GM12878 (cell line): ENCODE results near the gene TTC39B.

ENCODE experiments used
- BMI1 ChIP-seq: fragments of 450-650 bp; IDR thresholded peaks from 2 replicates; pipeline ENCODE4 v1.6.1; 2016; ENCODE audit warnings: mild to moderate bottlenecking, moderate library complexity, borderline replicate concordance
- FOXK2 ChIP-seq: fragments of 450-650 bp; IDR thresholded peaks from 2 replicates; pipeline ENCODE4 v1.6.1; 2017; ENCODE audit warnings: mild to moderate bottlenecking, moderate library complexity
- HDGF ChIP-seq: fragments of 450-650 bp; IDR thresholded peaks from 2 replicates; pipeline ENCODE4 v1.6.1; 2016; ENCODE audit warnings: antibody characterized with exemption
- JUND ChIP-seq: IDR thresholded peaks from 2 replicates; pipeline ENCODE4 v1.6.1; 2012; ENCODE audit warnings: low read depth, mild to moderate bottlenecking, low read length, improper control_type of control experiment, moderate library complexity
- MEF2A ChIP-seq: IDR thresholded peaks from 2 replicates; pipeline ENCODE4 v1.6.1; 2011; ENCODE audit warnings: low read depth, mild to moderate bottlenecking, low read length, moderate library complexity; ENCODE audit not compliant: insufficient read depth
- NBN ChIP-seq: fragments of 450-650 bp; IDR thresholded peaks from 2 replicates; pipeline ENCODE4 v1.6.1; 2016
- SPI1 ChIP-seq: IDR thresholded peaks from 2 replicates; pipeline ENCODE4 v1.6.1; 2011; ENCODE audit warnings: low read depth, mild to moderate bottlenecking, low read length, moderate library complexity, borderline replicate concordance; ENCODE audit not compliant: insufficient read depth
- SRF ChIP-seq, 2 experiments: IDR thresholded peaks; 2 replicates each; pipeline ENCODE4 v1.6.1; 2011; ENCODE audit warnings: low read depth in 2 of 2, low read length in 2 of 2, mild to moderate bottlenecking in 1 of 2, moderate library complexity in 1 of 2
- SUPT20H ChIP-seq: IDR thresholded peaks from 2 replicates; pipeline ENCODE4 v1.6.1; 2011; ENCODE audit warnings: low read depth, mild to moderate bottlenecking, low read length, moderate library complexity, borderline replicate concordance; ENCODE audit not compliant: control insufficient read depth
- TAF1 ChIP-seq: IDR thresholded peaks from 2 replicates; pipeline ENCODE4 v1.6.1; 2011; ENCODE audit warnings: mild to moderate bottlenecking, low read depth, low read length, borderline replicate concordance
- TF ChIP-seq, protein P1 (sequence below): fragments of 450-650 bp; IDR thresholded peaks from 2 replicates; pipeline ENCODE4 v1.6.1; 2018; ENCODE audit warnings: borderline replicate concordance, mild to moderate bottlenecking; ENCODE audit not compliant: partially characterized antibody
- TF ChIP-seq, protein P2 (sequence below): fragments of 150-350 bp; IDR thresholded peaks from 2 replicates; pipeline ENCODE4 v1.6.1; 2016; ENCODE audit warnings: low read depth, low read length
- TF ChIP-seq, protein P3 (sequence below), 3 experiments: IDR thresholded peaks in 2 of 3; conservative IDR thresholded peaks in 1 of 3; 2 replicates each; pipeline ENCODE4 v1.5.1; 2011; ENCODE audit warnings: low read depth in 3 of 3, low read length in 3 of 3, mild to moderate bottlenecking in 3 of 3, control low read depth in 2 of 3, moderate library complexity in 2 of 3, inconsistent platforms in 1 of 3, mixed read lengths in 1 of 3; ENCODE audit not compliant: control insufficient read depth in 2 of 3, insufficient read depth in 1 of 3; ENCODE audit errors: extremely low read depth in 1 of 3
- TF ChIP-seq, protein P4 (sequence below): fragments of 450-650 bp; conservative IDR thresholded peaks from 2 replicates; pipeline ENCODE4 v1.6.1; 2017; ENCODE audit warnings: mild to moderate bottlenecking, moderate library complexity

DNA sequence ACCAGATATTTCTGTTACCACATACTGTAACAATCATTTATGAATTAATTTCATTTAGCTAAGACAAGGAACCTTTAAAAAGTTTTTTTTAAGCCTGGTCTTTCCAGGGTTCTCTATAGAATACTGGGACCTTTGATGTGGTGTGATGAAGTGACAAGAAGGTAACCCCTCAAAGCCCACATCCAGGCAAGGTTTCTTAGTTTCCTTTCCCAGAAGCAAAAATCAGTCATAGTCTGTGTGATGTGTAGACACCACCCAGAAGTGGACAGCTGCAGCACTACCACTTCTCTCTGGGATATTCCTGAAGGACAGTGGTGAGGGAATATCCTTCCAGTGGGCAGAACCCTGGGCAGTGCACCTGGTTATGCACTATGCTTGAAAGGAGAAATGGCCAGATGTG lies 115.6 kb downstream of the TTC39B start:
- TF ChIP-seq, protein P1, sequence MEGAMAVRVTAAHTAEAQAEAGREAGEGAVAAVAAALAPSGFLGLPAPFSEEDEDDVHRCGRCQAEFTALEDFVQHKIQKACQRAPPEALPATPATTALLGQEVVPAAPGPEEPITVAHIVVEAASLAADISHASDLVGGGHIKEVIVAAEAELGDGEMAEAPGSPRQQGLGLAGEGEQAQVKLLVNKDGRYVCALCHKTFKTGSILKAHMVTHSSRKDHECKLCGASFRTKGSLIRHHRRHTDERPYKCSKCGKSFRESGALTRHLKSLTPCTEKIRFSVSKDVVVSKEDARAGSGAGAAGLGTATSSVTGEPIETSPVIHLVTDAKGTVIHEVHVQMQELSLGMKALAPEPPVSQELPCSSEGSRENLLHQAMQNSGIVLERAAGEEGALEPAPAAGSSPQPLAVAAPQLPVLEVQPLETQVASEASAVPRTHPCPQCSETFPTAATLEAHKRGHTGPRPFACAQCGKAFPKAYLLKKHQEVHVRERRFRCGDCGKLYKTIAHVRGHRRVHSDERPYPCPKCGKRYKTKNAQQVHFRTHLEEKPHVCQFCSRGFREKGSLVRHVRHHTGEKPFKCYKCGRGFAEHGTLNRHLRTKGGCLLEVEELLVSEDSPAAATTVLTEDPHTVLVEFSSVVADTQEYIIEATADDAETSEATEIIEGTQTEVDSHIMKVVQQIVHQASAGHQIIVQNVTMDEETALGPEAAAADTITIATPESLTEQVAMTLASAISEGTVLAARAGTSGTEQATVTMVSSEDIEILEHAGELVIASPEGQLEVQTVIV = no peak
- TF ChIP-seq SPI1 = no peak
- TF ChIP-seq SUPT20H = no peak
- no peak for TF ChIP-seq TAF1
- no peak for TF ChIP-seq MEF2A
- TF ChIP-seq FOXK2 = no peak
- TF ChIP-seq BMI1 = no peak
- TF ChIP-seq, protein P2, sequence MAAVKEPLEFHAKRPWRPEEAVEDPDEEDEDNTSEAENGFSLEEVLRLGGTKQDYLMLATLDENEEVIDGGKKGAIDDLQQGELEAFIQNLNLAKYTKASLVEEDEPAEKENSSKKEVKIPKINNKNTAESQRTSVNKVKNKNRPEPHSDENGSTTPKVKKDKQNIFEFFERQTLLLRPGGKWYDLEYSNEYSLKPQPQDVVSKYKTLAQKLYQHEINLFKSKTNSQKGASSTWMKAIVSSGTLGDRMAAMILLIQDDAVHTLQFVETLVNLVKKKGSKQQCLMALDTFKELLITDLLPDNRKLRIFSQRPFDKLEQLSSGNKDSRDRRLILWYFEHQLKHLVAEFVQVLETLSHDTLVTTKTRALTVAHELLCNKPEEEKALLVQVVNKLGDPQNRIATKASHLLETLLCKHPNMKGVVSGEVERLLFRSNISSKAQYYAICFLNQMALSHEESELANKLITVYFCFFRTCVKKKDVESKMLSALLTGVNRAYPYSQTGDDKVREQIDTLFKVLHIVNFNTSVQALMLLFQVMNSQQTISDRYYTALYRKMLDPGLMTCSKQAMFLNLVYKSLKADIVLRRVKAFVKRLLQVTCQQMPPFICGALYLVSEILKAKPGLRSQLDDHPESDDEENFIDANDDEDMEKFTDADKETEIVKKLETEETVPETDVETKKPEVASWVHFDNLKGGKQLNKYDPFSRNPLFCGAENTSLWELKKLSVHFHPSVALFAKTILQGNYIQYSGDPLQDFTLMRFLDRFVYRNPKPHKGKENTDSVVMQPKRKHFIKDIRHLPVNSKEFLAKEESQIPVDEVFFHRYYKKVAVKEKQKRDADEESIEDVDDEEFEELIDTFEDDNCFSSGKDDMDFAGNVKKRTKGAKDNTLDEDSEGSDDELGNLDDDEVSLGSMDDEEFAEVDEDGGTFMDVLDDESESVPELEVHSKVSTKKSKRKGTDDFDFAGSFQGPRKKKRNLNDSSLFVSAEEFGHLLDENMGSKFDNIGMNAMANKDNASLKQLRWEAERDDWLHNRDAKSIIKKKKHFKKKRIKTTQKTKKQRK = no peak
- TF ChIP-seq, protein P3, sequence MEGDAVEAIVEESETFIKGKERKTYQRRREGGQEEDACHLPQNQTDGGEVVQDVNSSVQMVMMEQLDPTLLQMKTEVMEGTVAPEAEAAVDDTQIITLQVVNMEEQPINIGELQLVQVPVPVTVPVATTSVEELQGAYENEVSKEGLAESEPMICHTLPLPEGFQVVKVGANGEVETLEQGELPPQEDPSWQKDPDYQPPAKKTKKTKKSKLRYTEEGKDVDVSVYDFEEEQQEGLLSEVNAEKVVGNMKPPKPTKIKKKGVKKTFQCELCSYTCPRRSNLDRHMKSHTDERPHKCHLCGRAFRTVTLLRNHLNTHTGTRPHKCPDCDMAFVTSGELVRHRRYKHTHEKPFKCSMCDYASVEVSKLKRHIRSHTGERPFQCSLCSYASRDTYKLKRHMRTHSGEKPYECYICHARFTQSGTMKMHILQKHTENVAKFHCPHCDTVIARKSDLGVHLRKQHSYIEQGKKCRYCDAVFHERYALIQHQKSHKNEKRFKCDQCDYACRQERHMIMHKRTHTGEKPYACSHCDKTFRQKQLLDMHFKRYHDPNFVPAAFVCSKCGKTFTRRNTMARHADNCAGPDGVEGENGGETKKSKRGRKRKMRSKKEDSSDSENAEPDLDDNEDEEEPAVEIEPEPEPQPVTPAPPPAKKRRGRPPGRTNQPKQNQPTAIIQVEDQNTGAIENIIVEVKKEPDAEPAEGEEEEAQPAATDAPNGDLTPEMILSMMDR (IDR thresholded peaks at IDR 0.05 in 2 of 3, conservative IDR thresholded peaks at IDR 0.05 in 1 of 3; ENCODE audit: control insufficient read depth in 2 of 3, extremely low read depth in 1 of 3, insufficient read depth in 1 of 3, low read depth in 3 of 3, low read length in 3 of 3) = no peak
- no peak for TF ChIP-seq HDGF
- no peak for TF ChIP-seq JUND
- TF ChIP-seq SRF (IDR thresholded peaks at IDR 0.05; ENCODE audit: low read depth in 2 of 2, low read length in 2 of 2) = no peak
- no peak for TF ChIP-seq NBN
- TF ChIP-seq, protein P4, sequence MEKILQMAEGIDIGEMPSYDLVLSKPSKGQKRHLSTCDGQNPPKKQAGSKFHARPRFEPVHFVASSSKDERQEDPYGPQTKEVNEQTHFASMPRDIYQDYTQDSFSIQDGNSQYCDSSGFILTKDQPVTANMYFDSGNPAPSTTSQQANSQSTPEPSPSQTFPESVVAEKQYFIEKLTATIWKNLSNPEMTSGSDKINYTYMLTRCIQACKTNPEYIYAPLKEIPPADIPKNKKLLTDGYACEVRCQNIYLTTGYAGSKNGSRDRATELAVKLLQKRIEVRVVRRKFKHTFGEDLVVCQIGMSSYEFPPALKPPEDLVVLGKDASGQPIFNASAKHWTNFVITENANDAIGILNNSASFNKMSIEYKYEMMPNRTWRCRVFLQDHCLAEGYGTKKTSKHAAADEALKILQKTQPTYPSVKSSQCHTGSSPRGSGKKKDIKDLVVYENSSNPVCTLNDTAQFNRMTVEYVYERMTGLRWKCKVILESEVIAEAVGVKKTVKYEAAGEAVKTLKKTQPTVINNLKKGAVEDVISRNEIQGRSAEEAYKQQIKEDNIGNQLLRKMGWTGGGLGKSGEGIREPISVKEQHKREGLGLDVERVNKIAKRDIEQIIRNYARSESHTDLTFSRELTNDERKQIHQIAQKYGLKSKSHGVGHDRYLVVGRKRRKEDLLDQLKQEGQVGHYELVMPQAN = no peak
